GM23248 (cell line): ENCODE measurements around the gene ANKRD62. TPM values are rescaled to one million over a fixed set of nuclear protein-coding genes. Genes with fewer than 3 reads are reported as not detected.
"Not testable (repeated sequence)": the region's sequence is repeated elsewhere in the genome, so short reads cannot be mapped to it uniquely, and the experiment has no call there.

Experiments
- DNase-seq: peaks from one replicate; pipeline ENCODE4 v3.0.0-alpha.2; 2015
- H2AFZ ChIP-seq: fragments of 200-600 bp; sonication (generic); 2 replicates; pipeline ENCODE4 v1.6.1; 2016; ENCODE audit warnings: antibody characterized with exemption
- H3F3A ChIP-seq: fragments of 200-600 bp; sonication (generic); 2 replicates; pipeline ENCODE4 v1.6.1; 2016; ENCODE audit warnings: mild to moderate bottlenecking, antibody characterized with exemption, mixed run types; ENCODE audit not compliant: insufficient read depth
- H3K27ac ChIP-seq: fragments of 200-600 bp; sonication (generic); 2 replicates; pipeline ENCODE4 v1.5.1; 2016; ENCODE audit warnings: mild to moderate bottlenecking
- H3K27me3 ChIP-seq: fragments of 200-600 bp; sonication (generic); replicated peaks from 2 replicates; pipeline ENCODE4 v1.6.1; 2016; ENCODE audit warnings: mild to moderate bottlenecking; ENCODE audit not compliant: insufficient read depth
- H3K36me3 ChIP-seq: fragments of 200-600 bp; sonication (generic); 2 replicates; pipeline ENCODE4 v1.6.1; 2016; ENCODE audit warnings: low read depth, mild to moderate bottlenecking
- H3K4me1 ChIP-seq: fragments of 200-600 bp; sonication (generic); 2 replicates; pipeline ENCODE4 v1.6.1; 2016; ENCODE audit warnings: mild to moderate bottlenecking; ENCODE audit not compliant: insufficient read depth
- H3K4me2 ChIP-seq: fragments of 200-600 bp; sonication (generic); one replicate; pipeline ENCODE4 v1.6.1; 2016; ENCODE audit warnings: mild to moderate bottlenecking; ENCODE audit not compliant: unreplicated experiment
- H3K4me3 ChIP-seq: fragments of 200-600 bp; sonication (generic); 2 replicates; pipeline ENCODE4 v1.5.1; 2016; ENCODE audit warnings: mild to moderate bottlenecking
- H3K79me2 ChIP-seq: fragments of 200-600 bp; sonication (generic); 2 replicates; pipeline ENCODE4 v1.6.1; 2016; ENCODE audit warnings: mild to moderate bottlenecking; ENCODE audit not compliant: insufficient read depth
- H3K9ac ChIP-seq: fragments of 200-600 bp; sonication (generic); 2 replicates; pipeline ENCODE4 v1.6.1; 2016; ENCODE audit warnings: mild to moderate bottlenecking
- H3K9me2 ChIP-seq: fragments of 200-600 bp; sonication (generic); 2 replicates; pipeline ENCODE4 v1.6.1; 2016; ENCODE audit warnings: mixed run types, mild to moderate bottlenecking, moderate library complexity; ENCODE audit not compliant: insufficient read depth
- H3K9me3 ChIP-seq: fragments of 200-600 bp; sonication (generic); one replicate; pipeline ENCODE4 v1.6.1; 2017; ENCODE audit warnings: low read depth
- H4K20me1 ChIP-seq: fragments of 200-600 bp; sonication (generic); 2 replicates; pipeline ENCODE4 v1.6.0; 2016; ENCODE audit not compliant: insufficient read depth
- EZH2 ChIP-seq: fragments of 200-600 bp; sonication (generic); IDR thresholded peaks from 2 replicates; pipeline ENCODE4 v1.6.1; 2018; ENCODE audit warnings: antibody characterized with exemption, mild to moderate bottlenecking; ENCODE audit not compliant: insufficient read depth, poor library complexity, severe bottlenecking
- EZH2phosphoT487 ChIP-seq: fragments of 200-600 bp; sonication (generic); IDR thresholded peaks from 2 replicates; pipeline ENCODE4 v1.6.1; 2018; ENCODE audit warnings: antibody characterized with exemption, moderate library complexity, mild to moderate bottlenecking, low read depth; ENCODE audit not compliant: insufficient read depth
- WGBS, 2 experiments: methylation state at CpG; one replicate each; pipeline ENCODE4 v1.1.6; 2015 to 2017; ENCODE audit warnings: low lambda C conversion rate in 2 of 2, low coverage in 1 of 2; ENCODE audit errors: missing lambda C conversion rate in 2 of 2; 5-methylcytosine and 5-hydroxymethylcytosine counted together
- in situ Hi-C: fragments of 300-500 bp; cut with MboI; formaldehyde crosslinking; loops from 2 replicates; pipeline ENCODE4 v1.15.0; 2020
- polyA plus RNA-seq: library from polyadenylated mRNA; unstranded; fragments of >200 nt; fragmentation: Nextera tagmentation; extraction: Ambion mirVana; gene quantifications from 2 replicates; pipeline ENCODE4 v1.2.1, GENCODE V29; 2016
- total RNA-seq: library from RNA; depleted of rRNA; stranded (reverse); fragments of >200 nt; shearing (Covaris generic); gene quantifications from 2 replicates; pipeline ENCODE4 v1.2.3, GENCODE V29; 2014

The ANKRD62 gene
- total and polyA plus RNA-seq, 2 experiments from 2014 or later, result not detected

DNA sequence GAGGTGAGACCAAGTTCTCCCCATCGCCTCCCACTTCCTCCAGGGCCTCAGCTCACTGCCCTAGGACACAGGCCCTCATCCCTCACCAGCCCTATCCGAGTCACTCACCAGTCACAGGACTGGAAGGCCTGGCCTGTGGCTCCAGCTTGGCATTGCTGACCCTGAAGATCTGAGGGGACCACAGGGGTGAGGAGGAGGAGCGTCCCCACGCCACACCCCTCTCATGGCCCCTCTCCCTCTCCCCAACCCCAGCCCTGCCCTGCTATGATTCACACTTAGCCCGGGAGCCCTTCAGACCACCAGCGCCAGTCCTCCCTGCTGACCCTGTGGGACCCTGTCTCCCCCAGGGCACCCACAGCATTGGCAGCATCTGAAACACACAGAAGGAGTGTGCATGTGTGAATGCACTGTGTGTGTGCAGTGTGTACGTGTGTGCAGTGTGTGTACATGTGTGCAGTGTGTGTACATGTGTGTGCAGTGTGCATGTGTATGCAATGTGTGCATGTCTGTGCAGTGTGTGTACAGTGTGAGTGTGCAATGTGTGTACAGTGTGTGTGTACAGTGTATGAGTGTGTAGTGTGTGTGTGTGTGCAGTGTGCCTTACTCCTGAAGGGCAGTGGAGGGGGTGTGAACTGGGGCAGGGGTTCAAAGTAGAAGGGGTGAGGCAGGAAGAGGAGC is 29.4 kb upstream of the ANKRD62 start:
- TF ChIP-seq EZH2phosphoT487, result no peak
- no peak for TF ChIP-seq EZH2
- Histone ChIP-seq H3K27ac (no peak overlapping the region), H3K9ac (no peak overlapping the region), H3K9me3 (no peaks in the 10 kb centered on the region), H3K27me3 (no peaks in the 10 kb centered on the region), H3K4me2 (no peak overlapping the region), H3K79me2 (no peaks in the 10 kb centered on the region), H3K4me1 (no peaks in the 10 kb centered on the region; the same call in 1 of the 2 replicates), H4K20me1 (no peaks in the 10 kb centered on the region), H3F3A (no peaks in the 10 kb centered on the region), H3K9me2 (no peaks in the 10 kb centered on the region), H3K4me3 (no peak overlapping the region), H3K36me3 (no peaks in the 10 kb centered on the region), H2AFZ (no peak overlapping the region)
- in situ Hi-C loops, result no loop called here
- no peak for DNase-seq
- 72 to 80% methylated on average over 5 to 7 of the region's 7 CpGs for WGBS, 2 experiments

DNA sequence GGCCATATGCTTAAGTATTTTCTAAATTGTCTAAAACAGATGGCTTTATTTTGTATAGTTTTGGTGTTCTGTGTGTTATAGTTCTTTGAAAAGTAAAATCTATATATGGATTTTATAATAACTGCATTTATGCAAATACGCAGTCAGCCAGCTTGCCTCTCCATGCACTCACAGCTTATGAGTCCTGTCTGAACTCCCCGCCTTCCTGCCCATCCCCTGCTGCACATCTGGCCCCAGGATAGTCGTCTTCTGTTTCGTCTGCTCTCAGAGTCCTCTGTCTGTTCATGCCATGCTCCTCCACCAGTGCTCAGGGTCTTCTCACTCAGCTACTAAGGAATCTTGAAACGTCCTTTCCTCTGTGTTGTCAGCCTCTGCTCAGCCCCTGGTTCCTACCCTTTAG is 28.2 kb upstream of the ANKRD62 start:
- no peaks in the 10 kb centered on the region for H3K9me2 ChIP-seq
- in situ Hi-C loops, result no loop called here
- WGBS, 2 experiments, result 56 to 69% methylated on average over 5 of the region's 5 CpGs
- no peaks in the 10 kb centered on the region for H3K9me3 ChIP-seq
- no peak overlapping the region for H3K27ac ChIP-seq
- no peak overlapping the region for H3K4me2 ChIP-seq
- no peaks in the 10 kb centered on the region for H3K36me3 ChIP-seq
- no peaks in the 10 kb centered on the region for H3K27me3 ChIP-seq
- TF ChIP-seq EZH2, result no peak
- no peak for TF ChIP-seq EZH2phosphoT487
- no peaks in the 10 kb centered on the region for H3F3A ChIP-seq
- H4K20me1 ChIP-seq, result no peaks in the 10 kb centered on the region
- H3K9ac ChIP-seq, result no peak overlapping the region
- H2AFZ ChIP-seq, result no peak overlapping the region
- no peak for DNase-seq
- H3K4me3 ChIP-seq, result no peak overlapping the region
- no peaks in the 10 kb centered on the region; the same call in 1 of the 2 replicates for H3K4me1 ChIP-seq
- no peaks in the 10 kb centered on the region for H3K79me2 ChIP-seq

DNA sequence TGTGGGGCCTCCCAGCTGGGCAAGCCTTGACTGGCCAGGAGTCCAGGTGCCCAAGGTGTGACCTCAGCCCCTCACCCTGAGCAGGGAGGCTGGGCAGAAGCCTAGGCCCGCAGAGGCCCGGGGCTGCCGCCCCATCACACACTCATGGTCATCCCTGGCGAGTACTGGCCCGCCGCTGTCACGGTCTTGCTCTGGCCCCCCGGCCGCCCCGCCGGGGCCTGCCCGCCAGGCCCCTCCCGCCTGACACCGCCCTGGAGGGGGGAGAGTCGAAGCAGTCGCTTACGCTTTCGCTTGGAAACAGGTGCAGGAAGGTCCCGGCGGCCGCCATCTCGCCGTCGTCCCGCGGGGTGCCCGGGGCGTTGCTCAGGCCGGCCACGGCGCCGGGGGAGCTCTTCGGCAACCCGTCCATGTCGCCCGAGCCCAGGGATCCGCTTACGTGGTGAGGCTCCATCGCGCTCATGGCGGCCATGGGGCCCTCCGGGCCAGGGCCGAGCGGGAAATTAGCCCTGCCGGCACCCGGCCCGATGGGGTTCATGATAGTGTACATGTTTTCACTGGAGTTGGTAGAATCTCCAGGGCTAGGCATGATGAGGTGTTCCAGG is 26.6 kb upstream of the ANKRD62 start:
- H3K9ac ChIP-seq, result no peak overlapping the region

DNA sequence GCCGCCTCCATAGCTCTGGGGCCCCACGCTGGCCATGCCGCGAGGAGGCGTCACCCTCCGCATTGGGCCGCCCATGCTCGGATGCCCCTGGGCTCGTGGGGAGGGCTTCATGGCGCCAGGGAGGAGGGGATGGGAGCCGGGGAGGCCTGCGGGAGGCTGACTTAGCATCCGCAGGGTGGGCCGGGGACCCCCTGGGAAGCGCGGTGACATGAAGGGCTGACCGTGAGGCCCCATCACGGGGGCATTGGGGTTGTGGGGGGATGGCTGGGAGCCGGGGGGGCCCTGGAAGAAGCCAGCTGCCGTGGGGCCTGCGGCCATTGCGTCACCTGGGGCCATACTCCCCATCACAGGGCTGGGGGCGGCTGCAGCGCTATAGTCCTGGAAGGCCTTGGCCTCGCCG is 26.0 kb upstream of the ANKRD62 start:
- no peaks in the 10 kb centered on the region for H3F3A ChIP-seq
- no peaks in the 10 kb centered on the region for H3K27me3 ChIP-seq
- no peaks in the 10 kb centered on the region for H3K79me2 ChIP-seq
- no peak overlapping the region for H3K9ac ChIP-seq
- H3K9me3 ChIP-seq, result no peaks in the 10 kb centered on the region
- no peak overlapping the region for H3K4me2 ChIP-seq
- H2AFZ ChIP-seq, result no peak overlapping the region
- no peaks in the 10 kb centered on the region for H3K9me2 ChIP-seq
- no peaks in the 10 kb centered on the region for H4K20me1 ChIP-seq
- no peaks in the 10 kb centered on the region; the same call in 1 of the 2 replicates for H3K4me1 ChIP-seq
- H3K4me3 ChIP-seq, result no peak overlapping the region
- no peaks in the 10 kb centered on the region for H3K36me3 ChIP-seq
- 81 to 89% methylated on average over 14 to 22 of the region's 26 CpGs for WGBS, 2 experiments
- in situ Hi-C loops, result no loop called here
- DNase-seq, result no peak
- TF ChIP-seq EZH2, result no peak
- TF ChIP-seq EZH2phosphoT487, result no peak
- H3K27ac ChIP-seq, result no peak overlapping the region

More for the DNA sequence above, 26.6 kb upstream of the ANKRD62 start:
- H3K4me2 ChIP-seq, result no peak overlapping the region
- H3K79me2 ChIP-seq, result no peaks in the 10 kb centered on the region
- no peak overlapping the region for H3K4me3 ChIP-seq
- H3K9me2 ChIP-seq, result no peaks in the 10 kb centered on the region
- no peaks in the 10 kb centered on the region for H4K20me1 ChIP-seq
- no peaks in the 10 kb centered on the region; the same call in 1 of the 2 replicates for H3K4me1 ChIP-seq
- no peaks in the 10 kb centered on the region for H3K9me3 ChIP-seq
- H2AFZ ChIP-seq, result no peak overlapping the region
- no peak for DNase-seq
- no peaks in the 10 kb centered on the region for H3K27me3 ChIP-seq
- H3K27ac ChIP-seq, result no peak overlapping the region
- WGBS, 2 experiments, result 92% methylated on average over 32 to 38 of the region's 47 CpGs
- TF ChIP-seq EZH2phosphoT487 (no peak), EZH2 (no peak)
- no peaks in the 10 kb centered on the region for H3K36me3 ChIP-seq
- in situ Hi-C loops, result no loop called here
- H3F3A ChIP-seq, result no peaks in the 10 kb centered on the region

DNA sequence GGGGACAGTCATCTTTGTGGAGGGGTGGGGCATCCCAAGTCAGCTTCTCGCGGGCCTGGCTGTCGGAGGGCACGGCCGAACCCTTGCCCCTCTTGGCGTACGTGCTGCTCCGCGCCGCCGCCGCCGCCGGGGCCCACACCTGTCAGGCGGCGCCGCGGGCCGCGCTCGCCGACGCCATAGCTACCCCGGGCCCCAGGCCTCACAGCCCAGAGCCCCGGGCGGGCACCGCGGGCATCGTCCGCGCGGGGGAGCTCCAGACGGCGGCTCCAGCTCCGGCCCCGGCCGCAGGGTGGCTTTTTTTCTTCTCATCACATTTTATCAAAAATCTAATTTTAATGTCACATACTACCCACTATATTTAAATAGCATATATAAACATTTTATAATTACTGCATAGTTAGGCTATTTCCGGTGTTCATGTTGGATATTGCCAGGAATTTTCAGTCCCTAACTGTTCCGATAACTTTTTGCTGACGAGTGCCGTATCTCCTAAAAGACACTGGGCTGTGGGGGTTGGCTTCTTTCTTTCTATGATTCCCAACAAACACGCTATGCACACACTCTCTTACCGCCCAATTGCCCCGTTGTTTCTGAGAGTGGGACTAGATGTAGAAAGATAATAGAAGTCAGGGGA is 25.2 kb upstream of the ANKRD62 start:
- H2AFZ ChIP-seq, H3K4me2 ChIP-seq, H4K20me1 ChIP-seq, H3K4me1 ChIP-seq, H3K4me3 ChIP-seq, H3K9me3 ChIP-seq, H3K36me3 ChIP-seq, H3K27ac ChIP-seq, in situ Hi-C loops, H3K27me3 ChIP-seq, H3K79me2 ChIP-seq, DNase-seq, H3K9ac ChIP-seq, H3K9me2 ChIP-seq, H3F3A ChIP-seq: not testable (repeated sequence)
- WGBS, 2 experiments, result 86 to 87% methylated on average over 38 to 43 of the region's 44 CpGs
